HEK293 (cell line): ENCODE results near the gene CD109.

Experiments
- CTCF ChIA-PET: fragments of 350-600 bp; formaldehyde crosslinking; extraction: SDS; loops from one replicate; lab custom pipeline; 2021; ENCODE audit warnings: antibody characterized with exemption; lab: Yijun Ruan, JAX
- POLR2A ChIA-PET: fragments of 300-600 bp; formaldehyde crosslinking; extraction: SDS; loops from one replicate; lab custom pipeline; 2020; ENCODE audit warnings: antibody characterized with exemption, inconsistent platforms; lab: Yijun Ruan, JAX
- H3K27ac ChIP-seq: fragments of 200-500 bp; sonication (Bioruptor generic); 2 replicates; pipeline ENCODE4 v1.5.1; 2014; ENCODE audit warnings: low read depth, low read length, control low read depth, inconsistent platforms; ENCODE audit errors: extremely low read depth
- H3K36me3 ChIP-seq, 2 experiments: fragments of 200-500 bp in 1 of 2; sonication (Bioruptor generic) in 1 of 2; 1 replicate in 1 of 2; 2 replicates in 1 of 2; pipeline ENCODE4 v1.5.1; 2014 to 2017; ENCODE audit warnings: inconsistent platforms in 2 of 2, low read length in 2 of 2; ENCODE audit not compliant: control insufficient read depth in 2 of 2, insufficient read depth in 1 of 2
- H3K4me1 ChIP-seq: fragments of 200-500 bp; sonication (Bioruptor generic); 2 replicates; pipeline ENCODE4 v1.5.1; 2014; ENCODE audit warnings: mild to moderate bottlenecking, low read length, inconsistent platforms; ENCODE audit not compliant: control insufficient read depth, insufficient read depth
- H3K4me3 ChIP-seq: 2 replicates; pipeline ENCODE4 v1.5.1; 2011; ENCODE audit warnings: low read depth, mild to moderate bottlenecking, control low read depth, low read length, moderate library complexity
- H3K9me3 ChIP-seq: fragments of 200-500 bp; sonication (Bioruptor generic); 2 replicates; pipeline ENCODE4 v1.5.1; 2014; ENCODE audit warnings: low read depth, low read length, inconsistent platforms; ENCODE audit not compliant: control insufficient read depth, insufficient read depth
- AEBP2 ChIP-seq: fragments of 450-650 bp; formaldehyde crosslinking; IDR thresholded peaks from 2 replicates; pipeline ENCODE4 v1.5.1; 2016; ENCODE audit warnings: missing biosample characterization, missing genetic modification characterization, borderline replicate concordance
- IKZF3 ChIP-seq: fragments of 450-650 bp; IDR thresholded peaks from 2 replicates; pipeline ENCODE4 v1.5.0; 2018; ENCODE audit warnings: missing biosample characterization, mild to moderate bottlenecking, missing genetic modification characterization, moderate library complexity
- RBAK ChIP-seq: fragments of 450-650 bp; formaldehyde crosslinking; IDR thresholded peaks from 2 replicates; pipeline ENCODE4 v1.5.1; 2016; ENCODE audit warnings: missing biosample characterization, missing genetic modification characterization
- SCRT2 ChIP-seq: fragments of 450-650 bp; formaldehyde crosslinking; IDR thresholded peaks from 2 replicates; pipeline ENCODE4 v1.5.1; 2016; ENCODE audit warnings: missing biosample characterization, missing genetic modification characterization
- ZBTB21 ChIP-seq: fragments of 450-650 bp; formaldehyde crosslinking; IDR thresholded peaks from 2 replicates; pipeline ENCODE4 v1.5.1; 2017; ENCODE audit warnings: missing biosample characterization, missing genetic modification characterization
- ZFP37 ChIP-seq: fragments of 450-650 bp; formaldehyde crosslinking; IDR thresholded peaks from 2 replicates; pipeline ENCODE4 v1.5.1; 2016; ENCODE audit warnings: missing biosample characterization, missing genetic modification characterization
- ZNF132 ChIP-seq: fragments of 450-650 bp; formaldehyde crosslinking; IDR thresholded peaks from 2 replicates; pipeline ENCODE4 v1.5.1; 2017; ENCODE audit warnings: missing biosample characterization, missing genetic modification characterization, borderline replicate concordance
- ZNF133 ChIP-seq: fragments of 450-650 bp; formaldehyde crosslinking; IDR thresholded peaks from 2 replicates; pipeline ENCODE4 v1.5.1; 2016; ENCODE audit warnings: missing biosample characterization, missing genetic modification characterization
- ZNF148 ChIP-seq: fragments of 450-650 bp; formaldehyde crosslinking; IDR thresholded peaks from 2 replicates; pipeline ENCODE4 v1.5.0; 2017; ENCODE audit warnings: missing biosample characterization, missing genetic modification characterization, borderline replicate concordance
- ZNF155 ChIP-seq: fragments of 450-650 bp; formaldehyde crosslinking; IDR thresholded peaks from 2 replicates; pipeline ENCODE4 v1.5.1; 2016; ENCODE audit warnings: missing biosample characterization, missing genetic modification characterization
- ZNF16 ChIP-seq: fragments of 450-650 bp; formaldehyde crosslinking; IDR thresholded peaks from 2 replicates; pipeline ENCODE4 v1.5.1; 2016; ENCODE audit warnings: low read depth, missing biosample characterization, missing genetic modification characterization
- ZNF174 ChIP-seq: fragments of 450-650 bp; formaldehyde crosslinking; IDR thresholded peaks from 2 replicates; pipeline ENCODE4 v1.5.0; 2017; ENCODE audit warnings: missing biosample characterization, mild to moderate bottlenecking, missing genetic modification characterization
- ZNF214 ChIP-seq: fragments of 450-650 bp; formaldehyde crosslinking; IDR thresholded peaks from 2 replicates; pipeline ENCODE4 v1.5.1; 2017; ENCODE audit warnings: missing biosample characterization, mild to moderate bottlenecking, missing genetic modification characterization, borderline replicate concordance
- ZNF221 ChIP-seq: fragments of 450-650 bp; formaldehyde crosslinking; IDR thresholded peaks from 2 replicates; pipeline ENCODE4 v1.5.1; 2017; ENCODE audit warnings: missing biosample characterization, missing genetic modification characterization, borderline replicate concordance
- ZNF248 ChIP-seq: fragments of 450-650 bp; formaldehyde crosslinking; IDR thresholded peaks from 2 replicates; pipeline ENCODE4 v1.5.1; 2017; ENCODE audit warnings: missing biosample characterization, missing genetic modification characterization
- ZNF280D ChIP-seq: fragments of 450-650 bp; formaldehyde crosslinking; IDR thresholded peaks from 2 replicates; pipeline ENCODE4 v1.5.1; 2016; ENCODE audit warnings: missing biosample characterization, missing genetic modification characterization
- ZNF311 ChIP-seq: fragments of 450-650 bp; formaldehyde crosslinking; IDR thresholded peaks from 2 replicates; pipeline ENCODE4 v1.5.1; 2017; ENCODE audit warnings: missing biosample characterization, missing genetic modification characterization, borderline replicate concordance
- ZNF341 ChIP-seq: fragments of 450-650 bp; formaldehyde crosslinking; IDR thresholded peaks from 2 replicates; pipeline ENCODE4; 2016; ENCODE audit warnings: low read depth, missing biosample characterization, missing genetic modification characterization
- ZNF426 ChIP-seq: fragments of 450-650 bp; formaldehyde crosslinking; IDR thresholded peaks from 2 replicates; pipeline ENCODE4 v1.5.1; 2017; ENCODE audit warnings: missing biosample characterization, missing genetic modification characterization, mild to moderate bottlenecking, inconsistent platforms, moderate library complexity
- ZNF473 ChIP-seq: fragments of 450-650 bp; formaldehyde crosslinking; IDR thresholded peaks from 2 replicates; pipeline ENCODE4 v1.5.1; 2017; ENCODE audit warnings: missing biosample characterization, missing genetic modification characterization
- ZNF48 ChIP-seq: fragments of 450-650 bp; formaldehyde crosslinking; IDR thresholded peaks from 2 replicates; pipeline ENCODE4 v1.5.1; 2016; ENCODE audit warnings: missing biosample characterization, missing genetic modification characterization
- ZNF510 ChIP-seq: fragments of 450-650 bp; formaldehyde crosslinking; IDR thresholded peaks from 2 replicates; pipeline ENCODE4 v1.5.1; 2018; ENCODE audit warnings: mild to moderate bottlenecking, missing genetic modification characterization, missing biosample characterization; ENCODE audit not compliant: insufficient replicate concordance
- ZNF560 ChIP-seq: fragments of 450-650 bp; formaldehyde crosslinking; IDR thresholded peaks from 2 replicates; pipeline ENCODE4 v1.5.1; 2017; ENCODE audit warnings: missing biosample characterization, missing genetic modification characterization, borderline replicate concordance
- ZNF580 ChIP-seq: fragments of 450-650 bp; formaldehyde crosslinking; IDR thresholded peaks from 2 replicates; pipeline ENCODE4 v1.5.1; 2016; ENCODE audit warnings: missing biosample characterization, missing genetic modification characterization
- ZNF837 ChIP-seq: fragments of 450-650 bp; formaldehyde crosslinking; IDR thresholded peaks from 2 replicates; pipeline ENCODE4 v1.5.1; 2016; ENCODE audit warnings: missing biosample characterization, missing genetic modification characterization
- ZSCAN4 ChIP-seq: fragments of 450-650 bp; formaldehyde crosslinking; IDR thresholded peaks from 2 replicates; pipeline ENCODE4 v1.5.1; 2017; ENCODE audit warnings: missing biosample characterization, missing genetic modification characterization

The CD109 gene

GRCh38 chr6:73826571-73826970, 130.6 kb downstream of the CD109 start:
- ChIA-PET POLR2A (no interaction called here), CTCF (interaction anchor here (0.6 kb wide), 1 partner anchor 151 kb away, joined by 3 read pairs; no protein-coding TSS in a partner anchor)
- Histone ChIP-seq H3K4me1 (no peaks in the 10 kb centered on the region), H3K27ac (no peak overlapping the region), H3K36me3 (no peaks in the 10 kb centered on the region), H3K9me3 (no peaks in the 10 kb centered on the region), H3K4me3 (no peak overlapping the region)
- TF ChIP-seq ZNF560 (tag by site-specific recombination) (no peak), ZNF214 (tag by site-specific recombination) (no peak), ZNF155 (tag by site-specific recombination) (no peak), ZNF473 (tag by site-specific recombination) (no peak)

GRCh38 chr6:73830119-73830518, 134.1 kb downstream of the CD109 start:
- TF ChIP-seq ZNF837 (tag by site-specific recombination) (no peak), ZFP37 (tag by site-specific recombination) (no peak), ZNF174 (no peak), ZNF248 (tag by site-specific recombination) (no peak), IKZF3 (tag by site-specific recombination) (no peak), ZNF16 (tag by site-specific recombination) (no peak), ZNF148 (tag by site-specific recombination) (no peak), ZSCAN4 (tag by site-specific recombination) (no peak), RBAK (no peak), ZBTB21 (no peak), AEBP2 (no peak), ZNF341 (no peak), ZNF48 (tag by site-specific recombination) (no peak), ZNF580 (no peak)
- CTCF ChIA-PET = interaction anchor here (0.7 kb wide), 1 partner anchor 359 kb away, joined by 3 read pairs; no protein-coding TSS in a partner anchor
- POLR2A ChIA-PET = no interaction called here
- Histone ChIP-seq H3K4me3 (no peak overlapping the region), H3K36me3 (no peaks in the 10 kb centered on the region), H3K9me3 (no peaks in the 10 kb centered on the region), H3K27ac (no peak overlapping the region), H3K4me1 (no peaks in the 10 kb centered on the region)

- no peaks in the 10 kb centered on the region for H3K4me1 ChIP-seq
- ChIA-PET CTCF (no interaction called here), POLR2A (no interaction called here)
- H3K27ac ChIP-seq = no peak overlapping the region
- no peak overlapping the region for H3K4me3 ChIP-seq
- no peaks in the 10 kb centered on the region for H3K9me3 ChIP-seq
- no peaks in the 10 kb centered on the region for H3K36me3 ChIP-seq
- TF ChIP-seq ZNF280D (tag by site-specific recombination) (no peak), ZNF311 (tag by site-specific recombination) (no peak), ZNF132 (tag by site-specific recombination) (no peak), ZNF133 (no peak), SCRT2 (no peak), ZNF426 (tag by site-specific recombination) (no peak), ZNF510 (tag by site-specific recombination) (no peak), ZNF221 (tag by site-specific recombination) (no peak)
These were observed 136.3 kb downstream of the CD109 start for GRCh38 chr6:73832313-73832712.
